GM19455 (cell line): ENCODE data around the gene PARVA.
"Not testable (repeated sequence)": the region's sequence is repeated elsewhere in the genome, so short reads cannot be mapped to it uniquely, and the experiment has no call there.

Experiments used
- ATAC-seq: cut with Tn5 transposase; IDR thresholded peaks from one replicate; pipeline ENCODE4 v1.9.1; 2021; ENCODE audit not compliant: unreplicated experiment

The PARVA gene

GRCh38 chr11:12377106-12377823, at the start of gene PARVA:
Gene PARVA, plus strand, starts transcription at chr11:12377571. Its CDS starts 77 bp downstream, at chr11:12377648.
- ATAC-seq, result no peak

DNA sequence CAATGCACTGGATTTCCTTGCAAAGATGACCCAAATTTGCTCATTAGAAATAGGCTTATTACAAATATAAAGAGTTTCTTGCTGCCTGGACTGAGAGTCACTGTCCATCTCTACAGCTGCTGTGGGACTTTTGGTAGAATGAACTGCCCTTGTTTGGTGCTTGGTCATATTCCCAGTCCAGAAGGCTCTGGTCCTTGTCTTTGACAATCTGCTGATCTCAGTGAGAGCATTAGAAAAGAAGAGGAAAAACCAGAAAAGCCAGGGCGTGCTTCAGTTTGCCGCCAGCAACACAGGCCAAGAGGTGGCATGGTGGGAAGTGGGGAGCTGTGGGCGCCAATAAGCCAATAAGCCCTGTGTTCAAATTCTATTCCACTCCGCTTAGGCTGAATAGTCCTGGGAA, 48.2 kb upstream of the PARVA start:
- ATAC-seq, result no peak

GRCh38 chr11:12329797-12330196, 47.6 kb upstream of the PARVA start:
- no peak for ATAC-seq

DNA sequence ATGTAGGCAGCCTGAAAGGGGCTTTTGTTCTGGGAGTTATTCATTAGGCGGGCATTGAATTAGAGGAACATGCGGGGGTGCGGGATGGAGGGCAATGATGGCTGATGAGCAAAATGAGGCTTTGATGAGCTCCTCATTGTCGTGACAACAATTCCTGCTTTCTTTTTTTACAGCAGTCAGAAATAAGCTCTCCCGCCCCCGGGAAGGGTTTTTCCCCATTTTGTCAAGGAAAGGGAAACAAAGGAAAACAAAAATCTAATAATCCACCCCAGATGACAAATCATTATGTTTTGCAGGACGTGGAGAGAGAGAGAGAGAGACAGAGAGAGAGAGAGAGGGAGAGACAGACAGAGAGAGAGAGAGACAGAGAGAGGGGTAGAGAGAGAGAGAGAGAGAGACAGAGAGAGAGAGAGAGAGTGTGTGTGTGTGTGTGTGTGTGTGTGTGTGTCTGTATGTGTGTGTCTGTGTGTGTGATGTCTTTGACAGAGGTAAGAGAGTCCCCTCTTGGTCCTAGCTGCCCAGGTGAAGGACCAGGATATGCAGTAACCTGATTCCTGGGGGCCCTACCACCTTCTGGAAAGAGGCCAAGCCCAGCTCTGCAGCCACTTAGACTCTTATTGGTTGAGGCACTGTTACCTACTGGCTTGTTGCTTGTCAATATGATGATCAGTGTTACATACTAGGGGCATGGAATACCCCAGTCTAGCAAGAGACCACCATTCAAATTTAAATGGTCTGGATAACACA, 46.7 kb upstream of the PARVA start:
- no peak for ATAC-seq

- no peak for ATAC-seq
These were observed 46.0 kb upstream of the PARVA start for GRCh38 chr11:12331239-12331874.

GRCh38 chr11:12343526-12343925, 33.8 kb upstream of the PARVA start:
- no peak for ATAC-seq

- no peak for ATAC-seq
These were observed 23.8 kb upstream of the PARVA start for GRCh38 chr11:12353534-12353933.

- no peak for ATAC-seq
These were observed 22.4 kb upstream of the PARVA start for GRCh38 chr11:12354750-12355545.

GRCh38 chr11:12356944-12357655, 20.3 kb upstream of the PARVA start:
- ATAC-seq, result no peak

- ATAC-seq, result not testable (repeated sequence)
These were observed 19.7 kb upstream of the PARVA start for GRCh38 chr11:12357697-12358096.

- no peak for ATAC-seq
These were observed 18.8 kb upstream of the PARVA start for GRCh38 chr11:12358302-12359188.

DNA sequence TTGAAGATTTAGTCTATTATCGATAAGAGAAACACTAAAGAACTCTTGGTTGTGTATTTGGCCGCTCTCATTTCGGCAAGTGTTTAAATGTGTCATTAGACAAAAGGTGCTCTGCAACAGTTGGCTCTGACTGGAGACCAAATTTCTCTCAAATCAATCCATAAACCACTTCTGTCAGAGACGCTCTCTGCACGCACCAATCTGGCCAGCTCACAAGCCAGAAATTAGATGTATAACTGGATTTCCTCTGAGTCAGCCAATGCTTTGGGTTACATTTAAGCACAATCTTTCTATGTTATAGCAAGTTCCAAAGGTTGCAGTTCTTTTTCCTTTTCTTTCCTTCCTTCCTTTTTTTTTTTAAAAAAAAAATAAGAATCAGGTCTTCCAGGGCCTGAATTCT, 17.6 kb upstream of the PARVA start:
- no peak for ATAC-seq

DNA sequence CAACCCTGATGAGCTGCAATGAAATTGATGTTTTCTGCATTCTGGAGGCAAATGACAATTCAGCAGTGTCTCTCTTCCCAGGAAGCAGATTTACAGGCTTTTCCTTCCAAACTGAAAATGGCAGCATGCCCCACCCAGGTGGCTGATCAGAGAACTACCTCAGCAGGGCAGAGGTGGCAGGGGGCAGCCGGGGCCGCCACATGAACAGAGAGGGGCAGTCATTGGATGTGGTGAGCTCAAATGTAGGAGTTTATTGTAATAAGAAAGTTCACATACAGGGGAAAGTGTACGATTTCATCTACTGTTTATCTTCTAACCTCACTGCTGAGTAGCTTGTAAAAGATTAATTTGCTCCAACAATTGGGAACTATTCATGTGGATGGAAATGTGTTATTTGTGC, 15.7 kb upstream of the PARVA start:
- no peak for ATAC-seq

- no peak for ATAC-seq
These were observed 14.5 kb upstream of the PARVA start for GRCh38 chr11:12362857-12363256.

DNA sequence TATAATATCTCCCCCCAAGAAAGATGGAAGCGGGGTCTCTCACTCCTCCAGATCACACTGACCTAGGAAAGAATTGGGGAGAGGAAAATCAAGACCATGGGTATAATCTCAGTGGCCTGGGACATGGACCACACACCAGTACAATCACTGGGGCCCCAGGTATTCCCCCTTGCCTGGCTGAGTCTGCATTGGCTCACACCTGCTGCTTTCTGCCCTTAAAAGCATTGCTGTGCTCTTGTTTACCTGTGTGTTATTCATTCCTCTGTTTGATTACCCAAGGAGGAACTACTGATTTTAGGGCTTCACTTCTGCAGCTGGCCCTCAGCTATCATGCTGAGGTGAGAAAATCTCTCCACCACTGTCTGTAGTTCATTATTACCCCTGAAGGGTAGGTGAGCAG, 14.0 kb upstream of the PARVA start:
- no peak for ATAC-seq

DNA sequence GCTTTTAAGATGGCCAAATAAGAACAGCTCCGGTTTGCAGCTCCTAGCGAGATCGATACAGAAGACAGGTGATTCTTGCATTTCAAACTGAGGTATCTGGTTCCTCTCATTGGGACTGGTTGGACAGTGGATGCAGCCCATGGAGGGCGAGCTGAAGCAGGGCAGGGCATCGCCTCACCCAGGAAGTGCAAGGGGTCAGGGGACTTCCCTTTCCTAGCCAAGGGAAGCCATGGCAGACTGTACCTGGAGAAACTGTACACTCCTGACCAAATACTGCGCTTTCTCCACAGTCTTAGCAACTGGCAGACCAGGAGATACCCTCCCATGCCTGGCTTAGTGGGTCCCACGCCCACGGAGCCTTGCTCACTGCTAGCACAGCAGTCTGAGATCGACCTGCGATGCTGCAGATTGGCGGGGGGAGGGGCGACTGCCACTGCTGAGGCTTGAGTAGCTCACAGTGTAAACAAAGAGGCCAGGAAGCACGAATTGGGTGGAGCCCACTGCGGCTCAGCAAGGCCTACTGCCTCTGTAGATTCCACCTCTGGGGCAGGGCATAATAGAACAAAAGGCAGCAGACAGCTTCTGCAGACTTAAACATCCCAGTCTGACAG, 11.3 kb upstream of the PARVA start:
- not testable (repeated sequence) for ATAC-seq

- ATAC-seq, result not testable (repeated sequence)
These were observed 10.3 kb upstream of the PARVA start for GRCh38 chr11:12367057-12367456.

DNA sequence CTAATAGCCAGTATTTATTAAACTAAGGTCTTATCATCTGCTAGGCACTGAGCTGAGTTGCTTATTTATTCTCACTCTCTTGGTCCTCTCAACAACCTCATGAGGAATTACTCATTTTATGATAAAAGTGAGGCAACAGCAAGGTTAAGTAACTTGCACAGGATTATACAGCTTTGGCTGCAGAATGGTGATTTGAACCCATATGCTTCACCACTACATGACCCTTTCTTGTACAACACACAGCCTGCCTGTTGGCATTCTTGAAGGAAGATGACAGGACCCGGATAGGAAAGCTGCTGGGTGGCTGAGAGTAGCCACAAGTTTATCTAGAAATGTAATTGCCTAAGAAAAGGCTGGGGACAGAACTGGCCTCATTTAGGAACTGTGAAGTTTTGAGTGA, 5.3 kb upstream of the PARVA start:
- no peak for ATAC-seq

- no peak for ATAC-seq
These were observed 1.7 kb upstream of the PARVA start for GRCh38 chr11:12375720-12376119.
